ENCODE measurements around the gene RPS6KB1.
"Not testable (repeated sequence)": the region's sequence is repeated elsewhere in the genome, so short reads cannot be mapped to it uniquely, and the experiment has no call there.

DNA sequence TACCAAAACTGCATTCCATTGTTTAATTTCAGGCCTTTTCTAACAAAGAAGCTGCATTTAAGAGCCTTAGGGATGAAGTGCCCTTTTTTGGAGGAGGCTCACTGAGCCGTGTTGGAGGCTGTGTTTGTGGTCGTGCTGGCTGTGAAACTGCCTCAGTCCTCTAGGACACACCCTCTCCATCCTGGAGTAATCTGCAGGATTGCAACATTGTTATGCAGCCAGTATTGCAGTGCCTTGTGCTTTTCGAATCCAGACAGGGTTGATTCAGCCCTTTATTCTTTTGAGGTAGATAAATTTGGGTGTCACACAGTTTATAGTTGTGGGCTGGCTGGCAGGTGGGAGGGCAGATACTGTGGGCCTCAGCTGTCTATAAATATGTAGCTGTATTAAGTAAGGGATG lies 37.8 kb downstream of the RPS6KB1 start:
- TF ChIP-seq, protein P1, sequence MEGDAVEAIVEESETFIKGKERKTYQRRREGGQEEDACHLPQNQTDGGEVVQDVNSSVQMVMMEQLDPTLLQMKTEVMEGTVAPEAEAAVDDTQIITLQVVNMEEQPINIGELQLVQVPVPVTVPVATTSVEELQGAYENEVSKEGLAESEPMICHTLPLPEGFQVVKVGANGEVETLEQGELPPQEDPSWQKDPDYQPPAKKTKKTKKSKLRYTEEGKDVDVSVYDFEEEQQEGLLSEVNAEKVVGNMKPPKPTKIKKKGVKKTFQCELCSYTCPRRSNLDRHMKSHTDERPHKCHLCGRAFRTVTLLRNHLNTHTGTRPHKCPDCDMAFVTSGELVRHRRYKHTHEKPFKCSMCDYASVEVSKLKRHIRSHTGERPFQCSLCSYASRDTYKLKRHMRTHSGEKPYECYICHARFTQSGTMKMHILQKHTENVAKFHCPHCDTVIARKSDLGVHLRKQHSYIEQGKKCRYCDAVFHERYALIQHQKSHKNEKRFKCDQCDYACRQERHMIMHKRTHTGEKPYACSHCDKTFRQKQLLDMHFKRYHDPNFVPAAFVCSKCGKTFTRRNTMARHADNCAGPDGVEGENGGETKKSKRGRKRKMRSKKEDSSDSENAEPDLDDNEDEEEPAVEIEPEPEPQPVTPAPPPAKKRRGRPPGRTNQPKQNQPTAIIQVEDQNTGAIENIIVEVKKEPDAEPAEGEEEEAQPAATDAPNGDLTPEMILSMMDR (IDR thresholded peaks at IDR 0.05): not testable (repeated sequence)
- not testable (repeated sequence) for TF ChIP-seq POLR2A (IDR thresholded peaks at IDR 0.05)
